Measurements from ENCODE around the gene TCF20. TPM values are rescaled to one million over a fixed set of nuclear protein-coding genes. Genes with fewer than 3 reads are reported as not detected.

The TCF20 gene
- polyA plus RNA-seq (2013, experiment 1 of 4) = 36.7 TPM
- 40.7 TPM for polyA plus RNA-seq (2013, experiment 2 of 4)
- polyA plus RNA-seq (2013, experiment 3 of 4) = 27.6 TPM
- 29.2 TPM for polyA plus RNA-seq (2013, experiment 4 of 4)

DNA sequence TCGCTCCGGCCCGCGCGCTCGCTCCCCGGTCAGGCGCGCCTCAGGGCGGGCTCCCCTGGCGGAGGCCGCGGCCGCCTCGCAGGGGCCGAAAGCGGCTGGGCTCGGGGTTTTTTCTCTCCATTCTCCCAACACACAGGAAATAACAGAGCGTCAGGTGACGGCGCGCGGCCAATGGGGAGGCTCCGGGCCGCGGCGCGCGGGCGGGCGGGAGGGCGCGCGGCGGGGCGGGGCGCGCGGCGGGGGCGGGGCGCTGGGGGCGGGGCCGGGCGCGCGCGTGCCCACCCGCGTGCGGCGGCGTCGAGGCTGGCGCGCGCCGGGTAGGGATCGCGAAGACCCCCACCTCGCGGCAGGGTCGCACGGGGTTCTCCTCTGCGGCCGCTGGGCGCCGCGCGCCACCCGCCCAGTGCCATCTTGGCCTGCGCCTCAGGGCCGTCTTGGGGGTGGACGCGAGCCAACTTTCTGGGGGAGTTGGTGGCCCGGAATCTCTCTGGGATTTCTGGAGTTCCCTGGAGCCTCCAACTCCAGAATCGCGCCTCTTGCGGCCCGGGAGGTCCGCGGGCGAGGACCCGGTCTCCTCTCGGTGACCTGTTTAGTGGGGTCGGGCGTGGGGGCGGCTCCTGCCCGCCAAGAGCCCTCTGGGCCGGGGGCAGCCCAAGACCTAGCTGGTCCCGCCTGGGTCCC is at the start of gene TCF20:
TSS of gene TCF20 (minus strand) at position 144 of the 681 bp plus-strand sequence. CDS start 55,348 bp downstream, outside the sequence.
- Histone ChIP-seq H3K36me3 (ENCODE audit: control insufficient read depth, insufficient read depth, low read length) (no peaks in the 10 kb centered on the region), H3K4me1 (ENCODE audit: control insufficient read depth, insufficient read depth, low read length) (peaks cover 33% of the 10 kb centered on the region), H3K4me3 (ENCODE audit: insufficient read depth, low read depth, low read length) (peak within 1 kb of the TSS; percentile 83), H3K9me3 (ENCODE audit: control insufficient read depth, low read length) (no peaks in the 10 kb centered on the region), H3K27ac (ENCODE audit: insufficient read depth, low read depth, low read length, poor library complexity, severe bottlenecking) (no peak within 1 kb of the TSS), H3K27me3 (ENCODE audit: control insufficient read depth, insufficient read depth, low read length, poor library complexity, severe bottlenecking) (no peaks in the 10 kb centered on the region)
- WGBS, 2 experiments = 20 to 21% methylated on average over 91 of the region's 91 CpGs

DNA sequence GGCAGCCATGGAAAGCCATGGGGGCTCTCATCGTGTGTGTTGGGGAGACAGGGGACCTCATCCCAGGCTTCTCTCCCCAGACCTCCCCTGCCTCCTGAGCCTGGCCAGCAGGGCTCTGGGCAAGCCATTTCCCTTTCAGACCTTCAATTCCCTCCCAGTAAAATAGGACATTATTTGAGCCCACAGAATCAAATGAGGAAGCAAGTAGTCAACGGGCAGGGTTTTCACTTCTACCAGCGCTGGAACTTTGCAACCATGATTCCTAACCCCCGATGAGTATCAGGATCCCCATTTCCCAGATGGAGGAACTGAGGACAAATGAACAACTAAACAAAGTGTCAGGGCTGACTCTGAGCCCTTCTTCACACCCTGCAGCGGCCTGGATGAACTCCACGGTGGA is 48.9 kb upstream of the TCF20 start:
- Histone ChIP-seq H3K9me3 (ENCODE audit: control insufficient read depth, low read length) (no peaks in the 10 kb centered on the region), H3K4me1 (ENCODE audit: control insufficient read depth, insufficient read depth, low read length) (peaks cover 43% of the 10 kb centered on the region), H3K27me3 (ENCODE audit: control insufficient read depth, insufficient read depth, low read length, poor library complexity, severe bottlenecking) (no peaks in the 10 kb centered on the region), H3K36me3 (ENCODE audit: control insufficient read depth, insufficient read depth, low read length) (no peaks in the 10 kb centered on the region), H3K27ac (ENCODE audit: insufficient read depth, low read depth, low read length, poor library complexity, severe bottlenecking) (no peak overlapping the region), H3K4me3 (ENCODE audit: insufficient read depth, low read depth, low read length) (no peak overlapping the region)
- 88 to 91% methylated on average over 6 of the region's 6 CpGs for WGBS, 2 experiments

DNA sequence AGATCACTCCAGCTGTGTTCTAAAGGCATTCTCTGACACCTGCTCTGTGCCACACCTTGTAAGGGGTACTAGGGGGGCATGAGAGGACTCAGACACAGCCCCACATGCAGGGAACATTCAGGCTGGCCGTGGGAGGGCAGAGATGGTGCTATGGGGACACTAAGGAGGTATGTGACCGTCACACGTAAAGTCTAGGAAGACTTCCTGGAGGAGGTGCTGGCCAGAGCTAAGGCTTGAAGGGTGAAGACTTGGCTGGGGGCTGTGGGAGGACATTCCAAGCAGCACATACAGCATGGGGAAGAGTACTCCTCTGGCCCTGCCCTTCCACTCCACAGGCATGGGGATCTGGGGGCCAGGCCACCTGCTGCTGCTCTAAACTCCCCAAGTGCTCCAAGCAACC is 48.5 kb upstream of the TCF20 start:
- WGBS, 2 experiments = 92% methylated on average over 3 of the region's 3 CpGs
- Histone ChIP-seq H3K36me3 (ENCODE audit: control insufficient read depth, insufficient read depth, low read length) (no peaks in the 10 kb centered on the region), H3K4me1 (ENCODE audit: control insufficient read depth, insufficient read depth, low read length) (peaks cover 47% of the 10 kb centered on the region), H3K9me3 (ENCODE audit: control insufficient read depth, low read length) (no peaks in the 10 kb centered on the region), H3K4me3 (ENCODE audit: insufficient read depth, low read depth, low read length) (no peak overlapping the region), H3K27ac (ENCODE audit: insufficient read depth, low read depth, low read length, poor library complexity, severe bottlenecking) (no peak overlapping the region), H3K27me3 (ENCODE audit: control insufficient read depth, insufficient read depth, low read length, poor library complexity, severe bottlenecking) (no peaks in the 10 kb centered on the region)

DNA sequence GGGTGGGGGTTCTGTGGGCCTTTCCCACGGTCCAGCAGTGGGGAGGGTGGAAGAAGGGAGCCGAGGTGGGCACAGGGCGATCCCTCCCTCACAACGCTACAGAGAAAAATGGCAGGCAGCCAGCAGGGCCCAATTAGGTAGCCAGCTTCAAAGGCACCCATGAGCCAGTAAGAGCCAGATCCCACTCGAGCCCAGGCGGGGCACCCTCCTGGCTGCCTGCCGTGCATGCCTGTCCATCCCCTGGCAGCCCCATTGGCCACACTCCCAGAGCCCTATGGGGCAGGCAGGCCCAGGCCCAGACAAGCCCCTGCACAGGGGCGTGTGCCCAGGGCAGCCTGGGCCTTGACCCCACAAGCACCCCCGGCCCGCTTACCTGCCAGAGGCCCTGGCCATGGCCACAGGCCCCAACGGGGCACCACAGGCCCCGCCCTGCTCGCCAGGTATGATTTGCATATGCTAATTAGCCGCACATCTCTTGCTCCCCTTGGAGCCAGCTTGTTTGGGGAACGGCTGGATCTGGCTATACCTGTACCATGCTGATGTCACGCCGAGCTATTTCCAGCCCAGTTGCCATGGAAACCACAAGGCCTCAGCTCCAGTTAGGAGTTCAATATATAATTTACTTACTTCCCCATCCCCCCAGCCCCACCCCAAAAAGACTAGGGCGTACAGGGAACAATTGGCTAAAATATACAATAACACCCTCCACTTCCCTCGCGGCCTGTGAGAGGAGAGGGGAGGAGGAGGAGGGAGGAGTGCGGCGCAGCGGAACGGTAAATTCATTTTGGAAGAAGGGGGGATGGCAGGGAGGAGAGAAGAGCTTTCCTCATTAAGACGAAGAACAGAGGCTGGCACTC is 47.5 kb upstream of the TCF20 start:
- H3K4me1 ChIP-seq (ENCODE audit: control insufficient read depth, insufficient read depth, low read length) = peaks cover 52% of the 10 kb centered on the region
- H3K27me3 ChIP-seq (ENCODE audit: control insufficient read depth, insufficient read depth, low read length, poor library complexity, severe bottlenecking) = no peaks in the 10 kb centered on the region
- no peaks in the 10 kb centered on the region for H3K9me3 ChIP-seq (ENCODE audit: control insufficient read depth, low read length)
- H3K27ac ChIP-seq (ENCODE audit: insufficient read depth, low read depth, low read length, poor library complexity, severe bottlenecking) = no peak overlapping the region
- 85 to 87% methylated on average over 24 of the region's 25 CpGs for WGBS, 2 experiments
- no peaks in the 10 kb centered on the region for H3K36me3 ChIP-seq (ENCODE audit: control insufficient read depth, insufficient read depth, low read length)
- H3K4me3 ChIP-seq (ENCODE audit: insufficient read depth, low read depth, low read length) = no peak overlapping the region

DNA sequence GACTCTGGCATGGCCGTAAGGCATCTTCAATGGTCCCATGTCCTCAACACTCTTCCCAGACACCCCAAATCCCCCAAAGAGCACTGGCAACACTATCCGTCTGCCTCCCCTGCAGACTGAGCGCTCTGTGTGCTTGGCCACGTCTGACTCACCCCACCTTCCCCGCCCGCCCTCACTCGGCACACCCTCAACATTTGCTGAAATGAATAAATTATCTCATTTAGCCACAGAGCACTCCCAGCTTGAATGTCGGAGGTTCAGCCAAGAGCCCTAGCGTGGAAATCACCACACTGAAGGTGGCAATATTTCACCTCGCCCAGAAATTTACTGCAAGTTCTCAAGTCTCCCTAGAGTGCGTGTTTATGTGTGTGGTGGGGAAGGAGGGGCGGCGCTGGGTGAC is 46.6 kb upstream of the TCF20 start:
- Histone ChIP-seq H3K36me3 (ENCODE audit: control insufficient read depth, insufficient read depth, low read length) (no peaks in the 10 kb centered on the region), H3K27ac (ENCODE audit: insufficient read depth, low read depth, low read length, poor library complexity, severe bottlenecking) (no peak overlapping the region), H3K4me1 (ENCODE audit: control insufficient read depth, insufficient read depth, low read length) (peaks cover 44% of the 10 kb centered on the region), H3K4me3 (ENCODE audit: insufficient read depth, low read depth, low read length) (no peak overlapping the region), H3K27me3 (ENCODE audit: control insufficient read depth, insufficient read depth, low read length, poor library complexity, severe bottlenecking) (no peaks in the 10 kb centered on the region), H3K9me3 (ENCODE audit: control insufficient read depth, low read length) (no peaks in the 10 kb centered on the region)
- WGBS, 2 experiments = 92% methylated on average over 12 to 13 of the region's 13 CpGs

DNA sequence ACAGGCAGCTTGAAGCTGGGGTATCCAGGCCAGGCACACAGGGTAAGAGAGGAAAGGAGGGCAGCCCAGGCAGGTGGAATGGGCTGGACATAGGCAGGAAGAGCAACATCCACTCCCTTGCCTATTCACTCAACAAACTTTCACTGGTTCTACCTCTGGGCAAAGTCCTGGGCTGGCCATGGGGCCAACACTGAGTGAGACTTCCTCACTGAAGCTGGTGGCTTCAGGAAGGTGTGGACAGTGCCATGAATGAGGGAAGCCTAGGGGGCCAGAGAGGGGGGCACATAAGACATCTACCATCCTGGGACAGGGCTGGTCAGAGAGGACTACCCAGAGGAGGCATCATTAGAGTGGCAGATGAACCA is 44.9 kb upstream of the TCF20 start:
- H3K36me3 ChIP-seq (ENCODE audit: control insufficient read depth, insufficient read depth, low read length) = no peaks in the 10 kb centered on the region
- H3K27ac ChIP-seq (ENCODE audit: insufficient read depth, low read depth, low read length, poor library complexity, severe bottlenecking) = no peak overlapping the region
- no peaks in the 10 kb centered on the region for H3K9me3 ChIP-seq (ENCODE audit: control insufficient read depth, low read length)
- peaks cover 49% of the 10 kb centered on the region for H3K4me1 ChIP-seq (ENCODE audit: control insufficient read depth, insufficient read depth, low read length)
- no peak overlapping the region for H3K4me3 ChIP-seq (ENCODE audit: insufficient read depth, low read depth, low read length)
- H3K27me3 ChIP-seq (ENCODE audit: control insufficient read depth, insufficient read depth, low read length, poor library complexity, severe bottlenecking) = no peaks in the 10 kb centered on the region

DNA sequence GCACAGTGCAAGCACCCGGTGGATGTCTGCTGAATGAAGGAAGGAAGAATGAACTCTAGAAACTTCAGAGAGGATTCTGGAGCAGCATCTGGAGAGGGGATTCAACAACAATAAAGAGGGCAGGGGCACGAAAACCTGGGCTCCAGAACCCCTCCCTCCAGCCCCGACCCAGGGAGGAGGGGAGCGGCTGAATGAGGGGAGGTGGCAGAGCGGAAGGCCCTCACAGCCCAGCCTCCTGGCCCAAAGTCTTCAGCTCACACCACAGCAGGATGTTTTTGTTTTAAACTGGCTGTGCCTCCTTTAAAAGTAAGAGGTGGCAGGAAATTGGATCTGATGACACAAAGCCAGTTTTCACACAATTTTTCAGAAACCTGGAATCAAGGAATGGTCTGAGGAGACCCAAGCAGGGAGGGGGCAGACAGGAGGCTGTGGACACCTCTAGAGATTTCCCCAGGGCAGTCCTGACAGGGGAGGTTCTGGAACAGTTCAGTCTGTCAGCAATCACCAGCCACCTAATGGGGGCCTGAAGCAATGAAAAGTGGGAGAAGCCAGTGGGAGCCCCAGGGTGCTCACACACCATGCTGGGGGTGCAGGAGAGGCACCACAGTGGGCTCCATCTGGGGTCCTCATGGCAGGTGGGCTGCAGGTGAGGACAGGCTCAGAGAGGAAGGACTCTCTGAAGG is 44.4 kb upstream of the TCF20 start:
- Histone ChIP-seq H3K4me1 (ENCODE audit: control insufficient read depth, insufficient read depth, low read length) (peaks cover 49% of the 10 kb centered on the region), H3K27me3 (ENCODE audit: control insufficient read depth, insufficient read depth, low read length, poor library complexity, severe bottlenecking) (no peaks in the 10 kb centered on the region), H3K27ac (ENCODE audit: insufficient read depth, low read depth, low read length, poor library complexity, severe bottlenecking) (no peak overlapping the region), H3K4me3 (ENCODE audit: insufficient read depth, low read depth, low read length) (no peak overlapping the region), H3K36me3 (ENCODE audit: control insufficient read depth, insufficient read depth, low read length) (no peaks in the 10 kb centered on the region), H3K9me3 (ENCODE audit: control insufficient read depth, low read length) (no peaks in the 10 kb centered on the region)
- 28 to 34% methylated on average over 5 of the region's 5 CpGs for WGBS, 2 experiments

DNA sequence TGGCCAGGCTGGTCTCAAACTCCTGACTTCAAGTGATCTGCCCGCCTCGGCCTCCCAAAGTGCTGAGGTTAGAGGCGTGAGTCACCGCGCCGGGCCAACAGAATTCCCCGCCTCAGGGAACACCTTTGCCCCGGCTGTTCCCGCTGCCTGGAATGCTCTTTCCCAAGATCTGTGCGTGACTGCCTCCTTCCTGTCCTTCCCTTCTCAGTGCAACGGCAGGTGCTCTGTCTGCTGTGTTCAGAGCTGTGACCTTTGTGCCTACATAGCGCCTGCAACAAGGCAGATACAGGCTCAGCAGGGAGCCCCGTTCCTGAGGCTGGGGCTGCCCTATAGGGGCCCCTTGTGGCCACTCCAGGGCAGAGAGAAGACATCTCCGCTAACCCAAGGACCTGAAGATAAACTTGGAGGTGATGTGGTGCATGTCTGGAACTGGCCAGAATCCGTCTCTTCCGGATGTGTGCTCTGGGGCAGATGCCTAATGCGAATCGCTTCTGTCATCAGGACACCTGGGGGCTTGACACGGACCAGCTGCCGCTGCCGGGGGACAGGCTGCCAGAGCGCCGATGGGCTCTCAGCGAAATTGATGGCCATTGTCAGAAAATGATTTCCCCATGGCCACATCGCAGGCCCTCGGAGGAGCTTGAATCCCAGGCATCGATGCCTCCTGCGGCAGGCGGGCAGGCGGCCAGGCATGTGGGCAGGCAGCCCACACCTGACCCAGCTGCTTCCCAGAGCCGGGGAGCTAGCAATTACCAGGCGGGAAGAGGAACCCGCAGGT is 43.5 kb upstream of the TCF20 start:
- WGBS, 2 experiments = 41 to 42% methylated on average over 33 of the region's 33 CpGs
- H3K27ac ChIP-seq (ENCODE audit: insufficient read depth, low read depth, low read length, poor library complexity, severe bottlenecking) = no peak overlapping the region
- peaks cover 55% of the 10 kb centered on the region for H3K4me1 ChIP-seq (ENCODE audit: control insufficient read depth, insufficient read depth, low read length)

DNA sequence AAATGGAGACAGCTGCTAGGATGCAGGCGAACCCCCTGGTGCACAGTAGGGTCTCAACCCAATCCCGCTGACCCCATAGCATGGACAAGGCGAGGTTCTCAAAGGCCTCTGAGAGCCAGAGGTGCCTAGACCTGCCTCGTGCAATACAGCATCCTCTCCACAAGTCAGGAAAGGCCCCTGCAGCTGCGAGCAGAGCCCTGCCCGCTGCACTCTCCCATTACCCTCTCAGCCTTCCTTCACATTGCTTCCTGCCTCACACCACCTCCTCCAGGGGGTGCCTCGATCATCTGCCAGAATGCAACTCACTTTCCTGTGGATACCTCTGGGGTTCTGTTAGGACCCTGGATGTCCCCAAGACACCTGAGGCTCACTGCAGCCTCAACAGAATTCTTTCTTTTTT is 42.8 kb upstream of the TCF20 start:
- H3K27ac ChIP-seq (ENCODE audit: insufficient read depth, low read depth, low read length, poor library complexity, severe bottlenecking) = no peak overlapping the region
- H3K27me3 ChIP-seq (ENCODE audit: control insufficient read depth, insufficient read depth, low read length, poor library complexity, severe bottlenecking) = no peaks in the 10 kb centered on the region
- no peaks in the 10 kb centered on the region for H3K36me3 ChIP-seq (ENCODE audit: control insufficient read depth, insufficient read depth, low read length)
- no peaks in the 10 kb centered on the region for H3K9me3 ChIP-seq (ENCODE audit: control insufficient read depth, low read length)
- H3K4me1 ChIP-seq (ENCODE audit: control insufficient read depth, insufficient read depth, low read length) = peaks cover 53% of the 10 kb centered on the region
- 80 to 82% methylated on average over 7 of the region's 7 CpGs for WGBS, 2 experiments
- H3K4me3 ChIP-seq (ENCODE audit: insufficient read depth, low read depth, low read length) = no peak overlapping the region

More for the DNA sequence above, 43.5 kb upstream of the TCF20 start:
- H3K27me3 ChIP-seq (ENCODE audit: control insufficient read depth, insufficient read depth, low read length, poor library complexity, severe bottlenecking) = no peaks in the 10 kb centered on the region
- H3K4me3 ChIP-seq (ENCODE audit: insufficient read depth, low read depth, low read length) = no peak overlapping the region
- no peaks in the 10 kb centered on the region for H3K36me3 ChIP-seq (ENCODE audit: control insufficient read depth, insufficient read depth, low read length)
- no peaks in the 10 kb centered on the region for H3K9me3 ChIP-seq (ENCODE audit: control insufficient read depth, low read length)
